Astrocyte (in vitro differentiated cells and primary cell): ENCODE results near the gene SREBF1. TPM values are rescaled to one million over a fixed set of nuclear protein-coding genes. Genes with fewer than 3 reads are reported as not detected.

Source experiments
- DNase-seq: peaks from one replicate; pipeline ENCODE4 v3.0.0-alpha.2; 2010; ENCODE audit warnings: low read depth
- FAIRE-seq: peaks from 2 replicates; lab custom pipeline; 2011; peaks lifted over from hg19 to GRCh38; lab: Jason Lieb, UNC
- H2AFZ ChIP-seq: 2 replicates; pipeline ENCODE4 v1.6.0; 2012; ENCODE audit warnings: low read depth, low read length, inconsistent platforms
- H3K27ac ChIP-seq: 2 replicates; pipeline ENCODE4 v1.5.1; 2011; ENCODE audit warnings: low read depth, low read length, inconsistent platforms
- H3K27me3 ChIP-seq: 2 replicates; pipeline ENCODE4 v1.6.0; 2011; ENCODE audit warnings: low read length, inconsistent platforms; ENCODE audit not compliant: insufficient read depth
- H3K36me3 ChIP-seq: 2 replicates; pipeline ENCODE4 v1.5.1; 2011; ENCODE audit warnings: low read length, inconsistent platforms; ENCODE audit not compliant: insufficient read depth
- H3K4me1 ChIP-seq: 2 replicates; pipeline ENCODE4 v1.5.1; 2011; ENCODE audit warnings: low read length, inconsistent platforms; ENCODE audit not compliant: insufficient read depth
- H3K4me2 ChIP-seq: 2 replicates; pipeline ENCODE4 v1.6.0; 2012; ENCODE audit warnings: low read length, inconsistent platforms
- H3K4me3 ChIP-seq: 2 replicates; pipeline ENCODE4 v1.5.1; 2011; ENCODE audit warnings: low read depth, mild to moderate bottlenecking, low read length, inconsistent platforms; ENCODE audit not compliant: insufficient read depth
- H3K79me2 ChIP-seq: 2 replicates; pipeline ENCODE4 v1.6.0; 2012; ENCODE audit warnings: mild to moderate bottlenecking, low read length, inconsistent platforms; ENCODE audit not compliant: insufficient read depth
- H3K9ac ChIP-seq: 2 replicates; pipeline ENCODE4 v1.6.0; 2012; ENCODE audit warnings: mild to moderate bottlenecking, low read length, inconsistent platforms
- H3K9me3 ChIP-seq: 2 replicates; pipeline ENCODE4 v1.5.1; 2012; ENCODE audit warnings: low read depth, mild to moderate bottlenecking, low read length, inconsistent platforms; ENCODE audit not compliant: insufficient read depth
- H4K20me1 ChIP-seq: 2 replicates; pipeline ENCODE4 v1.6.0; 2012; ENCODE audit warnings: low read length, inconsistent platforms; ENCODE audit not compliant: insufficient read depth
- H3K27ac Mint-ChIP-seq: one replicate; pipeline ENCODE4 v1.8.0; 2021; ENCODE audit warnings: mild to moderate bottlenecking, mixed read lengths; ENCODE audit not compliant: unreplicated experiment
- H3K27me3 Mint-ChIP-seq: one replicate; pipeline ENCODE4 v1.8.0; 2021; ENCODE audit warnings: low read depth, mixed read lengths; ENCODE audit not compliant: unreplicated experiment
- H3K36me3 Mint-ChIP-seq: one replicate; pipeline ENCODE4 v1.8.0; 2021; ENCODE audit warnings: low read depth, mixed read lengths; ENCODE audit not compliant: unreplicated experiment
- H3K4me1 Mint-ChIP-seq: one replicate; pipeline ENCODE4 v1.8.0; 2021; ENCODE audit warnings: low read depth, mixed read lengths; ENCODE audit not compliant: unreplicated experiment
- H3K4me3 Mint-ChIP-seq: one replicate; pipeline ENCODE4 v1.8.0; 2021; ENCODE audit warnings: mild to moderate bottlenecking, moderate library complexity, mixed read lengths; ENCODE audit not compliant: unreplicated experiment
- H3K9me3 Mint-ChIP-seq: one replicate; pipeline ENCODE4 v1.8.0; 2021; ENCODE audit warnings: mild to moderate bottlenecking, mixed read lengths; ENCODE audit not compliant: unreplicated experiment
- CTCF ChIP-seq: IDR thresholded peaks from 2 replicates; pipeline ENCODE4 v1.5.1; 2011; ENCODE audit warnings: low read depth, mild to moderate bottlenecking, inconsistent platforms, low read length, moderate library complexity; ENCODE audit not compliant: insufficient read depth
- EZH2 ChIP-seq: IDR thresholded peaks from 2 replicates; pipeline ENCODE4 v1.6.1; 2012; ENCODE audit warnings: mild to moderate bottlenecking, low read length, inconsistent platforms; ENCODE audit not compliant: insufficient read depth
- total RNA-seq: library from RNA; stranded (reverse); gene quantifications from 2 replicates; pipeline ENCODE4 v1.2.1, GENCODE V29; 2021

The SREBF1 gene
- total RNA-seq, 1 donor from 2014 or later, result 65.6 TPM

- Mint-ChIP-seq H3K4me3 (no peak overlapping the region), H3K36me3 (peaks cover 21% of the 10 kb centered on the region), H3K9me3 (no peaks in the 10 kb centered on the region), H3K27me3 (no peaks in the 10 kb centered on the region), H3K4me1 (no peaks in the 10 kb centered on the region), H3K27ac (no peak overlapping the region)
- H3K27me3 ChIP-seq, result no peaks in the 10 kb centered on the region
- H3K4me3 ChIP-seq, result no peak overlapping the region
- no peak for DNase-seq
- no peak overlapping the region for H3K4me2 ChIP-seq
- H4K20me1 ChIP-seq, result peaks cover 5% of the 10 kb centered on the region
- H3K9me3 ChIP-seq, result no peaks in the 10 kb centered on the region
- FAIRE-seq, result no peak
- H3K79me2 ChIP-seq, result no peaks in the 10 kb centered on the region
- H3K36me3 ChIP-seq, result no peaks in the 10 kb centered on the region
- TF ChIP-seq EZH2 (no peak), CTCF (no peak)
- H3K27ac ChIP-seq, result no peak overlapping the region
- H3K9ac ChIP-seq, result no peak overlapping the region
- H3K4me1 ChIP-seq, result no peaks in the 10 kb centered on the region
- H2AFZ ChIP-seq, result no peak overlapping the region
Observed at GRCh38 chr17:17856386-17856785, 19.6 kb upstream of the SREBF1 start.

GRCh38 chr17:17855976-17856375 lies 19.2 kb upstream of the SREBF1 start:
- H3K27ac Mint-ChIP-seq, result no peak overlapping the region
- no peak overlapping the region for H3K4me3 ChIP-seq
- no peaks in the 10 kb centered on the region for H3K36me3 ChIP-seq
- H4K20me1 ChIP-seq, result peaks cover 5% of the 10 kb centered on the region
- DNase-seq (no peak), FAIRE-seq (no peak)
- no peaks in the 10 kb centered on the region for H3K4me1 Mint-ChIP-seq
- H3K4me3 Mint-ChIP-seq, result no peak overlapping the region
- H3K9me3 ChIP-seq, result no peaks in the 10 kb centered on the region
- H3K27me3 Mint-ChIP-seq, result no peaks in the 10 kb centered on the region
- peaks cover 18% of the 10 kb centered on the region for H3K36me3 Mint-ChIP-seq
- H3K9ac ChIP-seq, result no peak overlapping the region
- TF ChIP-seq CTCF (no peak), EZH2 (no peak)
- H3K9me3 Mint-ChIP-seq, result no peaks in the 10 kb centered on the region
- no peak overlapping the region for H3K27ac ChIP-seq
- H3K79me2 ChIP-seq, result no peaks in the 10 kb centered on the region
- no peaks in the 10 kb centered on the region for H3K4me1 ChIP-seq
- H3K27me3 ChIP-seq, result no peaks in the 10 kb centered on the region
- H2AFZ ChIP-seq, result no peak overlapping the region
- H3K4me2 ChIP-seq, result no peak overlapping the region

GRCh38 chr17:17853811-17854447 lies 17.1 kb upstream of the SREBF1 start:
- Histone ChIP-seq H3K27ac (no peak overlapping the region), H3K9ac (no peak overlapping the region), H3K4me1 (peaks cover 6% of the 10 kb centered on the region), H3K27me3 (no peaks in the 10 kb centered on the region), H2AFZ (no peak overlapping the region), H3K4me2 (no peak overlapping the region), H3K36me3 (no peaks in the 10 kb centered on the region), H3K9me3 (no peaks in the 10 kb centered on the region), H3K4me3 (no peak overlapping the region), H4K20me1 (no peaks in the 10 kb centered on the region), H3K79me2 (no peaks in the 10 kb centered on the region)
- no peaks in the 10 kb centered on the region for H3K27me3 Mint-ChIP-seq
- peaks cover 10% of the 10 kb centered on the region for H3K4me1 Mint-ChIP-seq
- H3K4me3 Mint-ChIP-seq, result no peak overlapping the region
- DNase-seq (no peak), FAIRE-seq (no peak)
- peaks cover 19% of the 10 kb centered on the region for H3K36me3 Mint-ChIP-seq
- H3K27ac Mint-ChIP-seq, result no peak overlapping the region
- TF ChIP-seq EZH2 (no peak), CTCF (no peak)
- H3K9me3 Mint-ChIP-seq, result no peaks in the 10 kb centered on the region
